HG03060 (cell line): Measurements from ENCODE around the gene FBRS.

ENCODE experiments used
- ATAC-seq: cut with Tn5 transposase; IDR thresholded peaks from one replicate; pipeline ENCODE4 v1.9.1; 2021; ENCODE audit warnings: low read depth, moderate number of reproducible peaks; ENCODE audit not compliant: unreplicated experiment

FBRS gene

DNA sequence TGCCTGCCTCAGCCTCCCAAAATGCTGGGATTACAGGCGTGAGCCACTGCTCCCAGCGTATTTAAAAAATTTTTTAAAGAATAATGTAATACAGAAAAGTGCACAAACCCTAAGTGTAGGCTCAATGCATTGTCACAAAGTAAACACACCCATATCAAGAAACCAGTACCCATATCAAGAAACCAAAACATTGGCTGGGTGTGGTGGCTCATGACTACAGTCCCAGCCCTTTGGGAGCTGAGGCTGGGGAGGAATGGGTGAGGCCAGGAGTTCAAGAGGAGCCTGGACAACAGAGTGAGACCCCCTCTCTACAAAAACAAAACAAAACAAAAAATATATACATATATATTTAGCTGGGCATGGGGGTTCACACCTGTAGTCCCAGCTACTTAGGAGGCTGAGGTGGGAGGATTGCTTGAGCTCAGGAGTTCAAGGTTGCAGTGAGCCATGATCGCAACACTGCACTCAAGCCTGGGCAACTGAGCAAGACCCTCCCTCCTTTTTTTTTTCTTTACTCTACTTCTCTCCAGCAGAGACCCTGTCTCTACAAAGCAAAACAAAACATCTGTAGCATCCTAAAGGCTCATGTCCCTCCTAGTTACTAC, 16.8 kb upstream of the FBRS start:
- ATAC-seq: no peak

GRCh38 chr16:30644334-30644830, 13.8 kb upstream of the FBRS start:
- no peak for ATAC-seq

DNA sequence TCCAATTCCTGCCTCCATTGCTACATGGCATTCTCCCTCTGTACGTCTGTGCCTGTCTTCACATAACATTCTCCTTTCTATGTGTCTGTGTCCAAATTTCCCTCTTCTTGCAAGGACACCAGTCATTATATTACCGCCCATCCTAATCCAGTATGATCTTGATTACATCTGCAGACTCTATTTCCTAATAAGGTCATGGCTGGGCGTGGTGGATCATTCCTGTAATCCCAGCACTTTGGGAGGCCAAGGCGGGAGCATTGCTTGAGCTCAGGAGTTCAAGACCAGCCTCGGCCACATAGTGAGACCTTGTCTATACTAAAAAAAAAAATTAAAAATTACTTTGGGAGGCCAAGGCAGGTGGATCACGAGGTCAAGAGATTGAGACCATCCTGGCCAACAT, 12.5 kb upstream of the FBRS start:
- no peak for ATAC-seq

DNA sequence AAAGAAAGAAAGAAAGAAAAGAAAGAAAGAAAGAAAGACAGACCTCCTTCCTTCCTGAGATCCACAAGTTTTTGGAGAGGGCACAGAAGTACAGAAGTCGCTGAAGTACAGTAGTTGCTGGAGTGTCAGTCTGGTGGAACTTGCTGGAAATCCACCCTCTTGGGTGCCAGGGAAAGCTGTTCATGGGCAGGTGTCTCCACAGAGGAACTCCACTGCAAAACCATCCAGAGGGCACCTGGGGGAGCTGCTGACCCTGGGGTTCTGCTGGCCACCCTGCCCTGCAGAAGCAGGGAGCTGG, 11.0 kb upstream of the FBRS start:
- ATAC-seq: no peak

DNA sequence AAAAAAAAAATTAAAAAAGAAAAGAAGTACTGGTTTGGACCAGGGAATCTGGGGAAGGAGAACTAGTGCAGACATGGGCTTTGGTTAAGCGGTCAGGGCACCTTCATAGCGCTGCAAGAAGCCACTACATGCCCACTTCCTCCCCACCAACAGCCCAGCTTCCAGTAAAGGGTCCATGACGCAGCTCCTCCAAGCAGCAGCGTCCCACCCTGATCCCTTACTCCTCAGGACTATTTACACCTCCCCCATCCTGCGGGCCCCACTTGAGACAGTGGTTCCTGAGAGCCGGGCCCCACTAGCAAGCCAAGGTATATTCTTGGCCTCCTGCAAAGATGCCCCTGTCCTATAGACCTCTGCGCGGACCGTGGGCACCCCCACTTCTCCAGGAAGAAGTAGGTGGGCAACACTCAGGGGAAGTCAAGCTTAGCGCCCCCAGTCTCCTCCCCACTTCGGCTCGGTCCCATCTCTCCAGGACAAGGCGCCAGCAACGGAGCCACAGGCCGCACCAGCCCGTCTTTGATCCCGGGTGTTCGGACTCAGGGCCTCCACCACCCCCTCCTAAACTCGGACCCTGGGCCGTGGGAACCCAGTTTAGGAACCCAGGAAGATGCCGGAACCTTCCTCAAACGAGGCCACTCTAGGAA, 8.4 kb upstream of the FBRS start:
- no peak for ATAC-seq

DNA sequence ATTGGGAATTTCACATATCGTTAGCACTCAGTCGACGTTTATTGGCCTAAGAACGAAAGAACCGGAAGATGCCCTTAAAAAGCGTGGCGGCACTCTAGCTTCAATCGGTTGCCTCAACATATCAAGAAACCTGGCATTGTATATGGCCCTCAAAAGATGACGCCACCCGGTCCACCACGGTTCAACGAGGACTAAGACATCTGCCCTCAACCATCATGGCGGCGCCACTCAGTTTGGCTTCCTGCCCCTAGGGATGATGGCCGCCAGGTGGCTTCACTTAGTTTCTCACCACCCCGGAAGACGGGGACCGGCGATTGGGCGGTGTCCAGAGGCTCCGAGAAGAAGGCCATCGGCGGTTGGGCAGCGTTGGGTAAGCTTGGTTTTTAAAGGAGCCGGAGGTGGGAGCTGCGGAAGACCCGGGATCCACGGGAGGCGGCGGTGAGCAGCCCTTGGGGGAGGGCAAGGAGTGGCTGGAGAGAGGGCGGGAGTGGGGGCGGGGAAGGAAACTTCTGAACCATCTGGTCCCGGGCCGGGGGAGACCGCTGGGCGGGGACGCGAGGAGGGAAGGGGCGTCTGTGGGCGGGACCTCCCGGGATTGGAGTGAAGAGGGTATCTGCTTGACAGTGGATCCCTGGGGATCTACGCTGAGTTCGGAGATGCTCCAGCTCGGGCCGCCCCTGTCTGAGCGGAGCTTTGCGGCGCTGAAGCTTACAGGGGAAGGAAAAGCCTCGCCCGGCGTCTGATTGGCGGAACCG, 7.7 kb upstream of the FBRS start, which contains the start of gene PRR14:
Gene PRR14, plus strand, starts transcription at position 592 of the 755 bp plus-strand sequence. CDS start 686 bp downstream, outside the sequence.
- ATAC-seq: peak; percentile 67

GRCh38 chr16:30651124-30652004, 6.9 kb upstream of the FBRS start:
- ATAC-seq: peak; percentile 19

- ATAC-seq: no peak
Observed at GRCh38 chr16:30652005-30652296, 6.3 kb upstream of the FBRS start.

DNA sequence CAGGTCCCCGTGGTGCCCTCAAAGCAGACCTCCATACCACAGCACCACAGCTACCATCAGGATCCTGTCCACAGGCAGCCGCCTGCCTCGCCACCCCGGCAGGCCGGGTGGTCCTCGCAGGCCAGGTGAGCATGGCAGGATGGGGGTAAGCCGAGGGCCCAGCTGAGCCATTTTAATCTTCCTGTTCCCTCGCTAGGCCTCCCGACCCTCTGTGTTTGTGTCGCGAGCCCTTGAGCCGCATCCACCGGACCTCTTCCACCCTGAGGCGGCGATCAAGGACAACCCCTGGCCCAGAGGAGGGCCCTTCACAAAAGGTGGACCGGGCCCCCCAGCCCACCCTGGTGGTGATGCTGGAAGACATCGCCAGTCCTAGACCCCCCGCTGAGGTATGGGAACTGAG, 5.5 kb upstream of the FBRS start:
- no peak for ATAC-seq

DNA sequence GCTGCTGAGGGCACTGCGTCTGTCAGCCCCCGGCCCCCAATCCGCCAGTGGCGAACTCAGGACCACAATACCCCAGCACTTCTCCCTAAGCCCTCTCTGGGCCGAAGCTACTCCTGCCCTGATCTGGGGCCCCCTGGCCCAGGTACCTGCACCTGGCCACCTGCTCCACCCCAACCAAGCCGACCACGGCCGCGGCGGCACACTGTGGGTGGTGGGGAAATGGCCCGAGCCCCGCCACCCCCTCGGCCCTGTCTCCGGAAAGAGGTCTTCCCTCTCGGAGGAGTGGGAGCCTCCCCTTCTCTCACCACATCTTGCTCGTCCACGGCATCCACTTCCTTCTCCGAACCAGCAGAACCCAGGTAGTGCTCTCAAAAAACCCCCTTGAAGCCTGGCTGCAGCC, 3.4 kb upstream of the FBRS start:
- no peak for ATAC-seq

GRCh38 chr16:30655815-30656347, 2.4 kb upstream of the FBRS start:
- ATAC-seq: no peak

DNA sequence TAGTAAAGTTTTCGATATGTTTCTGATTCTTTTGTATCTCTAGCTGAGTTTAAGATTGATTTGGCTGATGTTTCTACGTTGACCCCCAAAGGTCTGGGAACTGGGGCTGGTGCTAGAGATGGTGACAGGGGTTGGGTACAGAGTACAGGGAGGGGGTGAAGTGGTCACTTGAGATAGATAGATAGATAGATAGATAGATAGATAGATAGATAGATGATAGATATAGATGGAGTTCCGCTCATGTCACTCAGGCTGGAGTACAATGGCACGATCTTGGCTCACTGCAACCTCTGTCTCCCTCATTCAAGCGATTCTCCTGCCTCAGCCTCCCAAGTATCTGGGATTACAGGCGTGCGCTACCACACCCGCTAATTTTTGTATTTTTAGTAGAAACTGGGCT, 1.8 kb upstream of the FBRS start:
- no peak for ATAC-seq

- no peak for ATAC-seq
Observed at GRCh38 chr16:30656974-30657865, 1.0 kb upstream of the FBRS start.

DNA sequence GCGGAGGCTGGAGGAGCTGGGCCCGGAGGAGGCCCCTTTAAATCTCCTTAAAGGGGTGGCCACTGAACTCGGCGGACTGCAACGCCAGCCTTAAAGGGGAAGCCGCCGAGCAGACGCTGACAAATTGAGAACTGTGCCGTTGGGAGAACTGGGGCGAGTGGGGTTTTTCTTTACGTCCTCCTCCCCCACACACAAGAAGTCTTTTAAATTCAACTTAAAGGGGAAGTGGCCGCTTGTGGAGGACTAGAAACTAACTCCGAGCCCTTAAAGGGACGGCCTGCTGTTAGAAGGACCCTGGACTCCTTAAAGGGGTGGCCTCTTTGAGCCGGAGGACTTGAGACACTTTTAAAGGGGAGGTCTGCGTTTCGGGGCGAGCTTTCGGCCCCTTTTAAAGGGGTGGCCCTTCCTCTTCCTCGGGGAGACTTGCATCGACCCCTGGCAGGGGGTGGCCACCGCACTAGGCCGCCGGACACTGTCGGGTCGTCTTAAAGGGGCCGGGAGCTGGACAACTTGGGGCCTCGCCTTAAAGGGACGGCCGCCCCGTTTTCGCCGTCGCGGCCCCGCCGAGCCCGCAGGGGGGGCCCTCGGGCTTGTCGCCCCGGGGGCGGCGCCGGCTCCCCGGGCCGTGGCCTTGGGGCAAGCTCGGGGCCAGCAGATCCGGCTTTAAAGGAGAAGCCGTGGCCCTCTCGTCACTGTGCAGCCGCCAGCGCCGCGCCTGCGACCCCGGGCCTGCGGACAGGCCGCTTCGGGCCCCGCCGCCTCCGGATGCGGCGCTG, 688 bp downstream of the FBRS start:
- peak; percentile 30 for ATAC-seq

- no peak for ATAC-seq
Observed at GRCh38 chr16:30659507-30660423, 1.5 kb downstream of the FBRS start.

GRCh38 chr16:30660424-30661261, 2.4 kb downstream of the FBRS start:
- ATAC-seq: no peak

DNA sequence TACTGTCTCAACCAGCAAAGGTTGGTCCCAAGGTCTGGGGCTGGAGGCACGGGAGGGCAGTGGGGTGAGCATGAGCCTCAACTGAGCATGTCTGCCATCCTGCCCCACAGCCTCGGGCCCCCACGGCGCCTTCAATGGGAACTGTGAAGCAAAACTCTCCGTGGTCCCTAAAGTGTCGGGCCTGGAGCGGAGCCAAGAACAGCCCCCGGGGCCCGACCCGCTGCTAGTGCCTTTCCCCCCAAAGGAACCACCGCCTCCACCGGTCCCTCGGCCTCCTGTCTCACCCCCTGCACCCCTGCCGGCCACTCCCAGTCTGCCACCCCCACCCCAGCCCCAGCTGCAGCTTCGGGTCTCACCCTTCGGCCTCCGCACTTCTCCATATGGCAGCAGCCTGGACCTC, 4.2 kb downstream of the FBRS start:
- no peak for ATAC-seq
